Astrocyte of the cerebellum (primary cell): ENCODE results near the gene NFYC.

Source experiments
- DNase-seq: peaks from one replicate; pipeline ENCODE4 v3.0.0-alpha.2; 2011; ENCODE audit warnings: low read depth
- H3K4me3 ChIP-seq: 2 replicates; pipeline ENCODE4 v1.5.1; 2011; ENCODE audit warnings: mild to moderate bottlenecking, low read depth, low read length, moderate library complexity
- in situ Hi-C: cut with HindIII; loops from 2 replicates; pipeline ENCODE4 v1.10.0; 2017; ENCODE audit warnings: low sequenced_read_pairs
- TF ChIP-seq, protein P1 (sequence below): IDR thresholded peaks from 2 replicates; pipeline ENCODE4 v1.5.1; 2012; ENCODE audit warnings: low read length, low read depth, moderate library complexity, mild to moderate bottlenecking; ENCODE audit errors: missing control alignments

The NFYC gene

GRCh38 chr1:40692429-40692895 lies 958 bp downstream of the NFYC start:
- H3K4me3 ChIP-seq, result peak overlapping the region; percentile 89
- DNase-seq, result no peak
- in situ Hi-C loops, result no loop called here
- TF ChIP-seq, protein P1, sequence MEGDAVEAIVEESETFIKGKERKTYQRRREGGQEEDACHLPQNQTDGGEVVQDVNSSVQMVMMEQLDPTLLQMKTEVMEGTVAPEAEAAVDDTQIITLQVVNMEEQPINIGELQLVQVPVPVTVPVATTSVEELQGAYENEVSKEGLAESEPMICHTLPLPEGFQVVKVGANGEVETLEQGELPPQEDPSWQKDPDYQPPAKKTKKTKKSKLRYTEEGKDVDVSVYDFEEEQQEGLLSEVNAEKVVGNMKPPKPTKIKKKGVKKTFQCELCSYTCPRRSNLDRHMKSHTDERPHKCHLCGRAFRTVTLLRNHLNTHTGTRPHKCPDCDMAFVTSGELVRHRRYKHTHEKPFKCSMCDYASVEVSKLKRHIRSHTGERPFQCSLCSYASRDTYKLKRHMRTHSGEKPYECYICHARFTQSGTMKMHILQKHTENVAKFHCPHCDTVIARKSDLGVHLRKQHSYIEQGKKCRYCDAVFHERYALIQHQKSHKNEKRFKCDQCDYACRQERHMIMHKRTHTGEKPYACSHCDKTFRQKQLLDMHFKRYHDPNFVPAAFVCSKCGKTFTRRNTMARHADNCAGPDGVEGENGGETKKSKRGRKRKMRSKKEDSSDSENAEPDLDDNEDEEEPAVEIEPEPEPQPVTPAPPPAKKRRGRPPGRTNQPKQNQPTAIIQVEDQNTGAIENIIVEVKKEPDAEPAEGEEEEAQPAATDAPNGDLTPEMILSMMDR, result no peak

- H3K4me3 ChIP-seq, result peak overlapping the region; percentile 89
- in situ Hi-C loops, result no loop called here
- DNase-seq, result no peak
- TF ChIP-seq, protein P1, result no peak
Observed at GRCh38 chr1:40693425-40693824, 1.9 kb downstream of the NFYC start.

DNA sequence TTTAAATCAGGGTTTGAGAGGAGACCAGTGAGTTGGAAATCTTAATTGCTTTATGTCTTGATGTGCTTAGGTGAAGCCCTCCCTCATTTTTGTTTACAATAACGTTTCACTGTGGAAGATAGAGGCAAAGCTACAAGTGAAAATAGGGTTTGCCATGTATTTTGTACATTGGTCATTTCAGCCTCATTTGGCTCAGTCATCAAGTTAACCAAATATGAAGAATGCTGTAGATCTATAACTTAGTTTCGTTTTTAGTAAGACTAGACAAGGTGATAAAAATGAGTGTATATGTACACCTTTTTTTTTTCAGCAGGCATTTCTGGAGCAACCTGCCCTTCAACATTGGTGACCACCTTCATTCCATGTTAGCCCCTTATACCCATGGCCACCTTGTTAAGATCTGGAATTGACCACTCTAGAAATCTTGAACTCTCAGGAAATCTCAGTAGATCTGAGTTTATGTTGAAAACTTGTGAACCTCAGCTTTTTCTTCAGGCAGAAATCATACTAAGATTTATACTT lies 2.9 kb downstream of the NFYC start:
- TF ChIP-seq, protein P1, result no peak
- no peak for DNase-seq
- in situ Hi-C loops, result no loop called here
- no peak overlapping the region for H3K4me3 ChIP-seq

DNA sequence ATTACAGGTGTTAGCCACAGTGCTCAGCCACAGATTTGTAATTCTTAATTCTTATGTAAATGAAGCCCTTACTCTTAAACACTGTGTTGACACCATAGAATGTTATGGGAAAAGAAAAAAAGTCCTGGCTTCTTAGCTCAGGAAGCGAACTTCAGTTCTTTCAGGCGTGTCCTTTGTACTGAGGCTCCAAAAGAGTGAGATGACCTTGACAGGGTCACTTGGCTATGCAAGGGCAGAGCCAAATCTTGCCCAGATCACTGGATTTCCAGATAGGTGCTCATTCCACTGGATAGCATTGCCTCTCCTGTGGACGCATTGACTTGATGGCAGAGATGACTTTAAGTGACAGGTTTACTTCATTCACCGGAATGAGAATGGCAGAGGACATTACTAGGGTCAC lies 4.8 kb downstream of the NFYC start:
- TF ChIP-seq, protein P1, result no peak
- no peak overlapping the region for H3K4me3 ChIP-seq
- no peak for DNase-seq
- in situ Hi-C loops, result no loop called here

- no peak for DNase-seq
- TF ChIP-seq, protein P1, result no peak
- no peak overlapping the region for H3K4me3 ChIP-seq
- in situ Hi-C loops, result no loop called here
Observed at GRCh38 chr1:40697436-40697835, 5.9 kb downstream of the NFYC start.

GRCh38 chr1:40699787-40700186 lies 8.3 kb downstream of the NFYC start:
- in situ Hi-C loops, result no loop called here
- no peak for DNase-seq

More at GRCh38 chr1:40699787-40700186, 8.3 kb downstream of the NFYC start:
- TF ChIP-seq, protein P1, result no peak
- H3K4me3 ChIP-seq, result no peak overlapping the region
